Choroid plexus epithelial cell (primary cell): Measurements from ENCODE around the gene COQ10A.

Experiments used
- DNase-seq: peaks from one replicate; pipeline ENCODE4 v3.0.0-alpha.2; 2010; ENCODE audit warnings: low read depth
- H3K4me3 ChIP-seq: 2 replicates; pipeline ENCODE4 v1.5.1; 2011; ENCODE audit warnings: low read depth, mild to moderate bottlenecking, control low read depth, low read length, moderate library complexity
- CTCF ChIP-seq: conservative IDR thresholded peaks from 2 replicates; pipeline ENCODE4 v1.5.1; 2011; ENCODE audit warnings: low read depth, mild to moderate bottlenecking, control low read depth, inconsistent platforms, low read length, moderate library complexity

Gene COQ10A

GRCh38 chr12:56300644-56301464, 34.1 kb downstream of the COQ10A start:
- TF ChIP-seq CTCF = no peak
- peak overlapping the region; percentile 90 for H3K4me3 ChIP-seq
- no peak for DNase-seq

GRCh38 chr12:56304276-56304675, 37.5 kb downstream of the COQ10A start:
- DNase-seq = no peak
- no peak overlapping the region for H3K4me3 ChIP-seq
- TF ChIP-seq CTCF = no peak

DNA sequence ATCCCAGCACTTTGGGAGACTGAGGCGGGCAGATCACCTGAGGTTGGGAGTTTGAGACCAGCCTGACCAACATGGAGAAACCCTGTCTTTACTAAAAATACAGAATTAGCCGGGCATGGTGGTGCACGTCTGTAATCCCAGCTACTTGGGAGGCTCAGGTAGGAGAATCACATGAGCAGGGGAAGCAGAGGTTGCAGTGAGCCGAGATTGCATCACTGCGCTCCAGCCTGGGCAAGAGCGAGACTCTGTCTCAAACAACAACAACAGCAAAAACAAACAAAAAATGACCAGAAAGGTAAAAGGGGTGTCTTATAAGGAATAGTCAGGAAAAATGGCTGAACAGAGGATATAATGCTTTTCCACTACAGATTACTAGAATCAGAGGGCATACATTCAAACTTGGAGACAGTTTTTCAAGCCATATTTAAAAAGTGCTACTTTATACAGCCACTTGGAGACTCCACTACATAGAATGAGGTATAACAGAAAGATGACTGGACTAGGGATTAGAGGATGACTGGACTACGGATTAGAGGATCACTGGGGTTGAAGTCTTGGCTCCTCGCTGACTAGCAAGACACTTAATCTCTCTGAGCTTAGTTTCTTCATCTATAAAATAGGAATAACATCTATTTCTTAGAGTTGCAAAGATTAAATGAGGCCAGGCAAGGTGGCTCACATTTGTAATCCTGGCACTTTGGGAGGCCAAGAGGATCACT, 38.3 kb downstream of the COQ10A start:
- no peak overlapping the region for H3K4me3 ChIP-seq
- DNase-seq = no peak
- no peak for TF ChIP-seq CTCF

DNA sequence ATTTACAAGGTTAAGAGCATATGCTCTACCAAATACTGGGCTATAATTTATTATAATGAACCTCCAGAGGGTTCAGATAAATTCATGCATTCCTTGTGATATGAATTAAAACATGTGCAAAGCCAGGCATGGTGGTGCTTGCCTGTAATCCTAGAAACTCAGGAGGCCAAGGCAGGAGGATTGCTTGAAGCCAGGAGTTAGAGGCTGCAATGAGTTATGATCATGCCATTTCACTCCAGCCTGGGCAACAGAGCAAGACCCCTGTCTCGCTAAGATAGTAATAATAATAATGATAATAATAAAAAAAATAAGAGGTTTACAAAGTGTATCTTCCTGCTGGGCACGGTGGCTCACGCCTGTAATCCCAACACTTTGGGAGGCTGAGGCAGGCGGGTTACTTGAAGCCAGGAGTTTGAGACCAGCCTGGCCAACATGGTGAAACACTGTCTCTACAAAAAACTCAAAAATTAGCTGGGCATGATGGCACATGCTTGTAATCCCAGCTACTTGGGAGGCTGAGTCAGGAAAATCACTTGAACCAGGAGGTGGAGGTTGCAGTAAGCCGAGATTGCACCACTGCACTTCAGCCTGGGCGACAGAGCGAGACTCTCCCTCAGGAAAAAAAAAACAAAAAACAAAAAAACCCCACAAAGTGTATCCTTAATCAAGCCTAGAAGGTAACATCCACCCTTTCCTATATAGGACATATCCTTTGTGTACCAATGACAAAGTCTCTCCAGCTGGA, 40.7 kb downstream of the COQ10A start:
- no peak for DNase-seq
- TF ChIP-seq CTCF = no peak
- no peak overlapping the region for H3K4me3 ChIP-seq

- DNase-seq = no peak
- no peak for TF ChIP-seq CTCF
- H3K4me3 ChIP-seq = no peak overlapping the region
These were observed 42.0 kb downstream of the COQ10A start for GRCh38 chr12:56308714-56309113.

GRCh38 chr12:56311003-56311402, 44.3 kb downstream of the COQ10A start:
- no peak overlapping the region for H3K4me3 ChIP-seq
- no peak for TF ChIP-seq CTCF
- no peak for DNase-seq
